Erythroblast (primary cell): ENCODE data around the gene RUNX3.

Source experiments
- GATA1 ChIP-seq: IDR thresholded peaks from 2 replicates; pipeline ENCODE4 v1.6.1; 2011; ENCODE audit warnings: low read depth, mild to moderate bottlenecking, control low read depth, low read length, moderate library complexity
- POLR2A ChIP-seq: IDR thresholded peaks from 2 replicates; pipeline ENCODE4 v1.6.1; 2011; ENCODE audit warnings: mild to moderate bottlenecking, low read length

DNA sequence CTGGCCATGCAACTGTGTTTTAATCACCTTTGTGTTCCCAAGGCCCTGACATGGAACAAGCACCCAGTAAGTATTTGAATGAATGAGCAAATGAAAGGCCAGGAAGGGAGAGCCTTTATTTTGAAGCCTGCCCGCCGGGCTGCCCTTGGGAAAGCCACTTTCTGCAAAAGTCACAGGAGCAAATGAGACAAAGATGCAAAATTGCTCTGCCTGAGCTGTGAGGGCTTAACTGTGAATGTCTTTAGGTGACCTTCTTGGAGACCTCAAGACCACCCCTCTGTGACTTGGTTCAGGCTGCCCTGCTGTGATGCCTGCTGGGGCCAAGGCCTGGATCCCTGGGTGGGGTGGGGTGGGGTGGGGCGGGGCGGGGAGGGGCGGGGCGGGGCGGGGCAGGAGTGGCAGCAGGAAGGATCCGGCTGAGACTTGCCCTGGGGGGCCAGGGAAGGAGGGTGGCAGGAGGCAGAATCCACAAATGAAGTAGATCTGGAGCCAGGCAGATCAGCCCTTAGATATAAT is 54.0 kb downstream of the RUNX3 start:
- TF ChIP-seq POLR2A: no peak
- no peak for TF ChIP-seq GATA1
